HG03066 (cell line): ENCODE results near the gene EMX1.

Source experiments
- ATAC-seq: cut with Tn5 transposase; IDR thresholded peaks from one replicate; pipeline ENCODE4 v1.9.1; 2021; ENCODE audit warnings: low read depth; ENCODE audit not compliant: unreplicated experiment

Gene EMX1

DNA sequence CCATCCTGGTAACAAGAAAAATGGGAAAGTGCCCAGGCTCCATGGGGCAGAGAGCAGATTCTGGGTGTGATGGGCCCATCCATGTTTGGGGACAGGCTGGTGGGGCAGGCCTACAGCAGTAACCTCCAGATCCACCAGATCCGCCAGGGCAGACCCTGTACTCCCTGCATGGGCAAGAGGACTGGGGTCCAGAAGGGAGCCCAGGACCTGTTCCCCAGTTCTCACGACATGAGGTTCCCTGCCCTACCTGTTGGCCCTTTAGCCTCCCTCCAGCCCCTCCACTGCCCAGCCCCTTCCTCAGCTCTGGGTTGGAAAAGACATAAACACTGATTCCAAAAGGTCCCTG, 38.7 kb downstream of the EMX1 start:
- ATAC-seq: no peak

DNA sequence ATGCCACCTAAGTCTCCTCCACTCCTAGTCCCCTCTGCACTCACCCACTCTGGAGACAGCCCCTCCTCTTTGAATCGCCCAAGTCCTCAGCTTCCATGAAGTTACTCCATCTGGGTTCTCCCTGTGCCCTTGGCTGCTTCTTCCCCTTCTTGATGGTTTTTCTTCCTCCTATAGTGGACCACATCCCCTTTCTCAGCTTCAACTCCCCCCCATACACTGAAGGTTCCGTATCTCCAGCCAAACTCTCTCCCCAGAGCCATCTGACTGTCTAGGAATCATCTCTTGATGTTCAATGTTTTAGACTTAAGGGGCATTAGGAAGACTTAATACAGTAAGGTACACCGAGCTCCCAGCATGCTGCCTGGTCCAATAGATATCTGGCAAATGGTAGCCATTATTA, 39.6 kb downstream of the EMX1 start:
- ATAC-seq: no peak

- no peak for ATAC-seq
Measured at GRCh38 chr2:72958542-72959385, 41.4 kb downstream of the EMX1 start.

DNA sequence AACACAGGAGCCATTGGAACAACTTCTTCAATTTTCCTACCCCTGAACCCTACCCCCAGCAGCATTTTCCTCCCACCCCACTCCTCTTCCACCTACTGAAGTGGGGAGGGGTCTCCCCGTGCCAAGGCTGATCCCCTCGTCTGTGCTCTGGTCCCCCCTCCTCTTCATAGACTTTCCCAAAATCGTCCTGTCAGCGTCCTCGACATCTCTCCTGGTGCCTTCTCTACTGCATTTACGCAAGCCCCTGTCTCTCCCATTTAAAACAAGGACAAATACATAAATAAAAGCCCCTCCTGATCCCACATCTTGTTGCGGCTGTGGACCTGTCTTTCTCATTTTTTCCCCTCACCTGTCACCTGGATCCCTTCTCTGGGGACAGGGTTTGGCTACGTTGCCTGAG, 42.2 kb downstream of the EMX1 start:
- no peak for ATAC-seq

DNA sequence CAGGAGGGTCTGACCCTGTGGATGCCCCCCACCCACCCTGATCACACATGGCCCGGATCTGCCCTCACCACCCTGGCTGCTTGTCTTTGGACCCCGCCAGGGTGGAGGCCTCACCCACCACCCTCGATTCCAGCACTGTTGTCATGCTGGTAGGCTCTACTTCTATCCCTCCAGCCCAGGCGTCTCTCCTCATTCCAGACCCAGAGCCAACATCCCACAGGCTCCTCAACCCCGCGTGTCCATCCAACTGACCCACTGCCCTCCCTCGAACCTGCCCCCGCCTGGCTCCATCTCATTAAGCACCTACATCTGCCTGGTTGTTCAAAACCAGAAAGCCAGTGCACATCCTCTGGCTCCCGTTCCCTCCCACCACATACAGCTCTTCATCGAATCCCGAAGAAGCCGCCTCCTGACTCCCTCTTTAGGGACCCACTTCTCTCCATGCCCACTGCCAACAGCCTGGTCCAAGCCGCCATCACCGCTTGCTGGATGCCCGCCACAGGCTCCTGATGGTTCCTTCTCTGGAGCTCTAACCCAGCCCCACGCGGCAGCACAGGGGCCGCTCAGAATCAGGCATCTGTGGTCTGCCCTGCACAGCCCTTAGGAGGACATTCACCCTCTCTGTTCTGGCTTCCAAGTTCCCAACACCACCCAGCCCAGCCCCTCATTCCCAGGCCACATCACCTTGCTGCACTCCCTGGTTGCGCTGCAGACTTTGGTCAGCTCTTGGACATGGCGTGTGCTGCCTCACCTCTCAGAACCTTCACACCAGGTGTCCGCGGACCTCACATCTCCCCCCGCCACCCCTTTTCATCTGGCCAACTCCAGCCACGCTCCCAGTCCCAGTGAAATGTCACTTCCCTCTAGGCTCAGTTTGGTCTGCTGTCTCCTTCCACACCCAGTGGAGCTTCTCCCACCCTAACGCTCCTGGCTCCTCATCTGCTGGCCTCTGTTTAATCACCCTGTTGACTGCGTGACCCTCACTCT, 43.0 kb downstream of the EMX1 start:
- no peak for ATAC-seq

GRCh38 chr2:72961036-72961720, 43.9 kb downstream of the EMX1 start:
- ATAC-seq: no peak

- no peak for ATAC-seq
Measured at GRCh38 chr2:72961853-72962468, 44.6 kb downstream of the EMX1 start.

GRCh38 chr2:72962911-72963310, 45.6 kb downstream of the EMX1 start:
- no peak for ATAC-seq

- no peak for ATAC-seq
Measured at GRCh38 chr2:72963423-72964145, 46.3 kb downstream of the EMX1 start.

- ATAC-seq: no peak
Measured at GRCh38 chr2:72964146-72964525, 46.8 kb downstream of the EMX1 start.

- ATAC-seq: no peak
Measured at GRCh38 chr2:72965016-72965415, 47.7 kb downstream of the EMX1 start.

GRCh38 chr2:72965770-72966450, 48.6 kb downstream of the EMX1 start:
- no peak for ATAC-seq

DNA sequence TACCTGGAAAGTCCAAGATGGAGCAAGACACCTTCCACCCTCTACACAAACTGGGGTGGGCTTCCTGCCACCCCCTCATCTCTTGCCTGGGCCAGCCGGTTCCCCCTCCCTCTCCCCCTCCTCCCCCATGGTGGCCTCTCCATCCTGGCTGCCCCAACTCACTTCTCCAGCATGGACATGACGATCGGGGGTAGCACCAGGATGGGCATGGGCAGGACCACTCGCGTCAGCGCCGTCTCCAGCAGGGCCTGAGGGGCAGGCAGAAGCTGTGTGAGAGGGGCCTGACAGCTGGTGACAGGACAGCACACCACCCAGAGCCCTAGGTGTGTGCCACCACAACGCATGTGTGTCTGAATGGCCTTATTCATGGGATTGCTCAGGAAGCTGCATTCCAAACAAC, 51.0 kb downstream of the EMX1 start:
- no peak for ATAC-seq

DNA sequence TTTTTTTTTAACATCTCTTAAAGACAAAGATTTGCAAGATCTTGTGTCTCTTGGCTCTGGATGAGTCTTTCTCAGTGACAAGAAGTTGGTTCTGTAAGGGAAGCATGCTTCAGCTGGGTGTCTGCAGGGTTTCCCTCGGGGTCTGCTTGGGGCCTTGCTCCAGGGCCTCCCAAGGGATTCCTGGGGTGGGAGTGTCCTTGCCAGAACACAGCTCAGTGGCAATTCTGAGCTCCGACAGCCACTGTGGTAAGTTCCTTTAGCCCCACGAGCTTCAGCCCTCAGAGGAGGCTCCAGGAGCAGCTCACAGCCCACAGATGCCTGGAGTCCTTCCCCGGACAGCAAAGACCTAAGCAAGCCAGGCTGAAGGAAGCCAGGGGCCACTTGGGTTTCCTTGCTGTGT, 52.4 kb downstream of the EMX1 start:
- ATAC-seq: no peak

- ATAC-seq: no peak
Measured at GRCh38 chr2:72971036-72971435, 53.7 kb downstream of the EMX1 start.

DNA sequence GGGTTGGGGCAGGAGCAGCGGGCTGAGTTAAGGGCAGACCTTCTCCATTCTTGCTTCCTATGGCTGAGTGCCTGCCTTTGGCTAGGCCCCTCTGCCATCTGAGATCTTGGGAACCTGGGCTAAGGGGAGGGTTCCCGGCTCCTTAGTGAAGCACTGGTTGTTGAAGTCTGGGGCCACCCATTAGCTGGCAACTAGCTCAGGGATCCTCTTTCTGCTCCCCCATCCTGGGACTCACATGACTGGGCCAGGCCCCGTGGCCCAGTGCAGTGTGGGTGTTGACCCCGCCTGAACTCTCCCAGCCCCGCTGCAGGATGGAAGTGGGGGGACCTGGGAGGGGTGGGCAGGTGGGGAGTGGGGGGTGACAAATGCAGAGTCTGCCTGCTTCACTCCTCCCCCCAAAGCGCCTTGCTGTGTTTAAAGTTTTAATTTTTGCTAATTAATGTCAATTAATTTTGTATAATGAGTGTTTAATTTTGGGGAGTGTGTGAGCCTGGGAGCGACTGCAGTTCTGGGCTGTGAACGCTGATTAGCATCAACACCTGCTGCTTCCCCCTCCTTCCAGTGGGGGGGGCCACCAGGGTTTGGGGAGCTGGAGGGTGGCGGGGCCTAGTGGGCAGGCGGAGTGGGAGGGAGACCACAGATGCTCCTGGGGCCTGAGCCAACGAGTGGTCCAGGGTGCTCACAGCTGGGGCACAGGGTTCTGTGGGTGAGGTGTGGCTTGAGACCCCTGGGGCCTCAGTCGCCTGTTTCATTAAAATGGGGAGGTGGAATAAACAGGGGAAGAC, 55.2 kb downstream of the EMX1 start:
- no peak for ATAC-seq

DNA sequence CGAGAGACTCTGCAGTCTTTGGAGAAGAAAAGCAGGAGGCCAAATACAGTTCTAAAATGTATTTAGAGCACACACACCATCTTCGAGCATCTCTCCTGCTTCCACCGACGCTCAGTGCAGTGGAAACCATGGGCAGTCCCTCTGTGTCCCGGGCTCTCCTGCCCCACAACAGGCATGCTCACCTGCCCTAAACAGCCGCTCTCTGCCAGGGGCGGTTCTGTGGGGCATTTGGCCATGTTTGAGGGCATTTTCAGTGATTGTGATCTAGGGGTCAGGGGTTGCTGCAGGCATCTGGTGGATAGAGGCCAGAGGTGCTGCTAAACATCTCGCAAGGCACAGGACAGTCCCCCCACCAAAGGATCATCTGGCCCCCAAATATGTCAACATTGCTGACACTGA, 55.8 kb downstream of the EMX1 start:
- peak; percentile 14 for ATAC-seq

GRCh38 chr2:72973566-72974435, 56.5 kb downstream of the EMX1 start:
- peak; percentile 83 for ATAC-seq
